SK-N-SH treated with all-trans-retinoic acid at 6 μM for 48 hours (cell line): ENCODE results near the gene SDK2.

Source experiments
- ATAC-seq: fragments of 200-7000 bp; cut with Tn5 transposase; 3 replicates; pipeline ENCODE4 v1.9.1; 2020; ENCODE audit warnings: mild to moderate bottlenecking, moderate library complexity
- ARNTL ChIP-seq: fragments of 450-650 bp; formaldehyde crosslinking; IDR thresholded peaks from 2 replicates; pipeline ENCODE4 v1.5.0; 2020; ENCODE audit warnings: low read depth, mild to moderate bottlenecking, moderate library complexity, borderline replicate concordance
- BACH2 ChIP-seq: fragments of 250-450 bp; sonication (Bioruptor Pico); IDR thresholded peaks from 2 replicates; pipeline ENCODE4 v1.9.0; 2021; ENCODE audit warnings: mild to moderate bottlenecking, borderline replicate concordance
- CSDC2 ChIP-seq: fragments of 250-450 bp; sonication (Bioruptor Pico); IDR thresholded peaks from 2 replicates; pipeline ENCODE4 v1.5.0; 2020; ENCODE audit warnings: mild to moderate bottlenecking, moderate library complexity
- ESRRG ChIP-seq: fragments of 250-450 bp; sonication (Bioruptor Pico); IDR thresholded peaks from 2 replicates; pipeline ENCODE4 v1.6.1; 2021; ENCODE audit warnings: mild to moderate bottlenecking
- GLIS3 ChIP-seq: fragments of 250-450 bp; sonication (Bioruptor Pico); IDR thresholded peaks from 2 replicates; pipeline ENCODE4 v1.5.0; 2020; ENCODE audit warnings: mild to moderate bottlenecking, moderate library complexity
- ISL1 ChIP-seq: fragments of 250-450 bp; sonication (Bioruptor Pico); IDR thresholded peaks from 2 replicates; pipeline ENCODE4 v2.1.2; 2022; ENCODE audit warnings: mild to moderate bottlenecking, moderate library complexity
- OSR1 ChIP-seq: fragments of 250-450 bp; sonication (Bioruptor Pico); IDR thresholded peaks from 2 replicates; pipeline ENCODE4 v1.8.0; 2022; ENCODE audit warnings: moderate library complexity, mild to moderate bottlenecking, inconsistent platforms
- PPARA ChIP-seq: fragments of 250-450 bp; sonication (Bioruptor Pico); IDR thresholded peaks from 2 replicates; pipeline ENCODE4 v1.5.0; 2020; ENCODE audit warnings: mild to moderate bottlenecking, borderline replicate concordance
- RARB ChIP-seq: fragments of 250-450 bp; sonication (Bioruptor Pico); IDR thresholded peaks from 2 replicates; pipeline ENCODE4 v1.8.0; 2021; ENCODE audit warnings: mild to moderate bottlenecking, moderate library complexity
- SNAI2 ChIP-seq: fragments of 250-450 bp; sonication (Bioruptor Pico); IDR thresholded peaks from 2 replicates; pipeline ENCODE4 v1.5.0; 2020; ENCODE audit warnings: mild to moderate bottlenecking, moderate library complexity
- TCF4 ChIP-seq: fragments of 250-450 bp; sonication (Bioruptor Pico); IDR thresholded peaks from 2 replicates; pipeline ENCODE4 v1.8.0; 2021; ENCODE audit warnings: mild to moderate bottlenecking, moderate library complexity, borderline replicate concordance
- TOX ChIP-seq: fragments of 250-450 bp; sonication (Bioruptor Pico); IDR thresholded peaks from 2 replicates; pipeline ENCODE4 v1.8.0; 2021; ENCODE audit warnings: mild to moderate bottlenecking, moderate library complexity, borderline replicate concordance
- ZC3H10 ChIP-seq: fragments of 250-450 bp; sonication (Bioruptor Pico); IDR thresholded peaks from 2 replicates; pipeline ENCODE4 v1.5.1; 2021; ENCODE audit warnings: mild to moderate bottlenecking, moderate library complexity
- ZFP3 ChIP-seq: fragments of 250-450 bp; sonication (Bioruptor Pico); IDR thresholded peaks from 2 replicates; pipeline ENCODE4 v1.5.0; 2020; ENCODE audit warnings: mild to moderate bottlenecking, moderate library complexity
- ZFP30 ChIP-seq: fragments of 450-650 bp; formaldehyde crosslinking; IDR thresholded peaks from 2 replicates; pipeline ENCODE4 v1.5.0; 2022; ENCODE audit warnings: mild to moderate bottlenecking, moderate library complexity
- ZNF565 ChIP-seq: fragments of 450-650 bp; formaldehyde crosslinking; conservative IDR thresholded peaks from 2 replicates; pipeline ENCODE4 v1.5.0; 2020; ENCODE audit warnings: low read depth, mild to moderate bottlenecking, moderate library complexity
- ZNF8 ChIP-seq: fragments of 450-650 bp; formaldehyde crosslinking; IDR thresholded peaks from 2 replicates; pipeline ENCODE4 v1.5.0; 2020; ENCODE audit warnings: mild to moderate bottlenecking, moderate library complexity
- TF ChIP-seq, protein P1 (sequence below): fragments of 250-450 bp; sonication (Bioruptor Pico); IDR thresholded peaks from 2 replicates; pipeline ENCODE4 v1.5.1; 2020; ENCODE audit warnings: low read depth, mild to moderate bottlenecking, moderate library complexity
- TF ChIP-seq, protein P2 (sequence below): fragments of 250-450 bp; sonication (Bioruptor Pico); IDR thresholded peaks from 2 replicates; pipeline ENCODE4 v1.8.0; 2021; ENCODE audit warnings: low read depth, mild to moderate bottlenecking, moderate library complexity, borderline replicate concordance
- TF ChIP-seq, protein P3 (sequence below): fragments of 250-450 bp; sonication (Bioruptor Pico); IDR thresholded peaks from 2 replicates; pipeline ENCODE4 v1.5.0; 2020; ENCODE audit warnings: mild to moderate bottlenecking, moderate library complexity

SDK2 gene

DNA sequence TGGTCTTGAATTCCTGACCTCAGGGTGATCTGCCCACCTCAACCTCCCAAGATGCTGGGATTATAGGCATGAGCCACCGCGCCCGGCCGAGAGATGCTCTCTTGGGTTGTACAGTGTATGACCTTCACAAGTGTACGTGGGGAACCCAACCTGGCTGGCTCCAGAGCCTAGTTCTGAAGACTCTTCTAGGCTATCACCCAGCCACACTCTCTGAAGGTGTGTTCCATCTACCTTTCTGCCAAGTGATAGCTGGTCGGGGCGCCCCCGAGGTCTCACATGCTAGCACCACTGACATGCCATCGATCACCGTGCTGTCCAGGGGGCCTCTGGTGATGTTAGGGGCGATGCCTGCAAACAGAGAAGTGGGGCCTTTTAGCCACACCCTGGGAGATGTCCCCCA, 210.7 kb downstream of the SDK2 start:
- no peak for ATAC-seq
- TF ChIP-seq ZNF565 = no peak
- TF ChIP-seq ARNTL (CRISPR knock-in tag) = no peak
- no peak for TF ChIP-seq OSR1 (CRISPR knock-in tag)
- no peak for TF ChIP-seq BACH2 (CRISPR knock-in tag)
- no peak for TF ChIP-seq TCF4 (CRISPR knock-in tag)
- no peak for TF ChIP-seq ESRRG

DNA sequence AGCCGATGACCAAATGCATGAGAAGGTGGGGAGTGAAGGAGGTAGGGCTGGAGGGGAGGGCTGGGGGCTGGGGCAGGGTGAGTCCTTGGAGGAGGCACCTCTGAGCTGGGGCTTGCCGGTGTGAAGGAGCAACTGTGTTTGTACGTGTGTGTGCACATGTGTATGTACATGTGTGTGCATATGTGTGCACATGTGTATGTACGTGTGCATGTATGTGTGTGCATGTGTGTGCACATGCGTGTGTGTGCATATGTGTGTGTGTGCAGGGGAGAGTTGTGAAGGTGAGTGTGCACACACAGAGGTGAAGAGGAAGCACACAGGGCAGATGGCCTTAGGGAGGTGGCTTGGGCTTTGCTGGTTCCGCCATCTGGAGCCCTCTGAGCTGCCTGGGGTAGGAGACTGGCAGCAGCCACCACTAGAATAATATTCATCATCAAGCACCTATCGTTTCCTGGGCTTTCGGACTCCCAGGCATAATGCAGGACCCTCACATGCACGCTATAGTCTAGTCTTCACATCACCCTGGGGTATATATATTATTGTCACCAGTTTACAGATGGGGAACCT, 211.5 kb downstream of the SDK2 start:
- TF ChIP-seq, protein P1, sequence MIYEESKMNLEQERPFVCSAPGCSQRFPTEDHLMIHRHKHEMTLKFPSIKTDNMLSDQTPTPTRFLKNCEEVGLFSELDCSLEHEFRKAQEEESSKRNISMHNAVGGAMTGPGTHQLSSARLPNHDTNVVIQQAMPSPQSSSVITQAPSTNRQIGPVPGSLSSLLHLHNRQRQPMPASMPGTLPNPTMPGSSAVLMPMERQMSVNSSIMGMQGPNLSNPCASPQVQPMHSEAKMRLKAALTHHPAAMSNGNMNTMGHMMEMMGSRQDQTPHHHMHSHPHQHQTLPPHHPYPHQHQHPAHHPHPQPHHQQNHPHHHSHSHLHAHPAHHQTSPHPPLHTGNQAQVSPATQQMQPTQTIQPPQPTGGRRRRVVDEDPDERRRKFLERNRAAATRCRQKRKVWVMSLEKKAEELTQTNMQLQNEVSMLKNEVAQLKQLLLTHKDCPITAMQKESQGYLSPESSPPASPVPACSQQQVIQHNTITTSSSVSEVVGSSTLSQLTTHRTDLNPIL = no peak
- TF ChIP-seq RARB (CRISPR knock-in tag) (no peak), SNAI2 (CRISPR knock-in tag) (no peak), ARNTL (CRISPR knock-in tag) (no peak), ZC3H10 (no peak), ZFP30 (CRISPR knock-in tag) (no peak), TOX (no peak), CSDC2 (no peak), ISL1 (CRISPR knock-in tag) (no peak), BACH2 (CRISPR knock-in tag) (no peak), OSR1 (CRISPR knock-in tag) (no peak), ZNF8 (no peak), PPARA (CRISPR knock-in tag) (no peak), ESRRG (no peak), TCF4 (CRISPR knock-in tag) (no peak), ZNF565 (no peak)
- TF ChIP-seq, protein P2, sequence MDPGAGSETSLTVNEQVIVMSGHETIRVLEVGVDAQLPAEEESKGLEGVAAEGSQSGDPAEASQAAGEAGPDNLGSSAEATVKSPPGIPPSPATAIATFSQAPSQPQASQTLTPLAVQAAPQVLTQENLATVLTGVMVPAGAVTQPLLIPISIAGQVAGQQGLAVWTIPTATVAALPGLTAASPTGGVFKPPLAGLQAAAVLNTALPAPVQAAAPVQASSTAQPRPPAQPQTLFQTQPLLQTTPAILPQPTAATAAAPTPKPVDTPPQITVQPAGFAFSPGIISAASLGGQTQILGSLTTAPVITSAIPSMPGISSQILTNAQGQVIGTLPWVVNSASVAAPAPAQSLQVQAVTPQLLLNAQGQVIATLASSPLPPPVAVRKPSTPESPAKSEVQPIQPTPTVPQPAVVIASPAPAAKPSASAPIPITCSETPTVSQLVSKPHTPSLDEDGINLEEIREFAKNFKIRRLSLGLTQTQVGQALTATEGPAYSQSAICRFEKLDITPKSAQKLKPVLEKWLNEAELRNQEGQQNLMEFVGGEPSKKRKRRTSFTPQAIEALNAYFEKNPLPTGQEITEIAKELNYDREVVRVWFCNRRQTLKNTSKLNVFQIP (CRISPR knock-in tag) = no peak
- TF ChIP-seq, protein P3, sequence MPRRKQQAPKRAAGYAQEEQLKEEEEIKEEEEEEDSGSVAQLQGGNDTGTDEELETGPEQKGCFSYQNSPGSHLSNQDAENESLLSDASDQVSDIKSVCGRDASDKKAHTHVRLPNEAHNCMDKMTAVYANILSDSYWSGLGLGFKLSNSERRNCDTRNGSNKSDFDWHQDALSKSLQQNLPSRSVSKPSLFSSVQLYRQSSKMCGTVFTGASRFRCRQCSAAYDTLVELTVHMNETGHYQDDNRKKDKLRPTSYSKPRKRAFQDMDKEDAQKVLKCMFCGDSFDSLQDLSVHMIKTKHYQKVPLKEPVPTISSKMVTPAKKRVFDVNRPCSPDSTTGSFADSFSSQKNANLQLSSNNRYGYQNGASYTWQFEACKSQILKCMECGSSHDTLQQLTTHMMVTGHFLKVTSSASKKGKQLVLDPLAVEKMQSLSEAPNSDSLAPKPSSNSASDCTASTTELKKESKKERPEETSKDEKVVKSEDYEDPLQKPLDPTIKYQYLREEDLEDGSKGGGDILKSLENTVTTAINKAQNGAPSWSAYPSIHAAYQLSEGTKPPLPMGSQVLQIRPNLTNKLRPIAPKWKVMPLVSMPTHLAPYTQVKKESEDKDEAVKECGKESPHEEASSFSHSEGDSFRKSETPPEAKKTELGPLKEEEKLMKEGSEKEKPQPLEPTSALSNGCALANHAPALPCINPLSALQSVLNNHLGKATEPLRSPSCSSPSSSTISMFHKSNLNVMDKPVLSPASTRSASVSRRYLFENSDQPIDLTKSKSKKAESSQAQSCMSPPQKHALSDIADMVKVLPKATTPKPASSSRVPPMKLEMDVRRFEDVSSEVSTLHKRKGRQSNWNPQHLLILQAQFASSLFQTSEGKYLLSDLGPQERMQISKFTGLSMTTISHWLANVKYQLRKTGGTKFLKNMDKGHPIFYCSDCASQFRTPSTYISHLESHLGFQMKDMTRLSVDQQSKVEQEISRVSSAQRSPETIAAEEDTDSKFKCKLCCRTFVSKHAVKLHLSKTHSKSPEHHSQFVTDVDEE (CRISPR knock-in tag) = no peak
- ATAC-seq = no peak

DNA sequence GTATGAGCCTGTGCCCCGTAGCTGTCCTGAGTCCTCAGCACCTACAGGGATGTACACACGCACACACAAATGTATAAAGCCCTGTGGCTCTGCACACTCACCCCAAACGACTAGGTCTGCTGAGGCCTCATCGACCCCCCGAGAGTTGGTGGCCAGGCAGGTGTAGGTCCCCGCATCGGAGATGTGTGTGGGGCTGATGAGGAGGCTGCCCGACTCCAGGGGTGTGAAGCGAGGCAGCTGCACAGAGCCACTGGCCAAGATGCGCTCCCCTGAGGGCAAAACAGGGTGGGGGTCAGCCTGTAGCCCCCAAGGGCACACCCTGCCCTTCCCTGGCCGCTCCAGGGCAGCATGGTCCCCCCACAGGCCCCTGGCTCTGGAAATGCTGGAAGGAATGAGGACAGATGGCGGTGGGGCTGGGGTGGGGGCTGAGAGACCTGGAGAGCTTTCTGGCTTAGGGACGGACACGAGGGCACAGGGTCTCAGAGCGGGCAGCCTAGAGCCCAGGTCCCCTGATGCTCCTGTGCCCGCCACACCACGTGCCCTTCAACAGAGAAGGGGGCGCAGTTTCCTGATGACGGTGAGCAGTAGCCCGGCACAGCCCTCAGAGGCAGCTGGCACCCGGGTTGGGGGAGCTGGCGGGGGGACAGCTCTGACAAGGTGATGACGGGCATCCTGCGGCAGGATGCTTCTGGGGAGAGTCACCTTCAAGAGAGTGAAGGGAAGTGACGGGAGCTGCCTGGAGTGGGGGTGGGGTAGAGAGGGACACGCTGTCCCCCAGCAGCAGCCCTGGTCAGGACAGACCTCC, 212.6 kb downstream of the SDK2 start:
- no peak for TF ChIP-seq BACH2 (CRISPR knock-in tag)
- no peak for TF ChIP-seq GLIS3 (CRISPR knock-in tag)
- no peak for TF ChIP-seq SNAI2 (CRISPR knock-in tag)
- TF ChIP-seq ZNF8 = no peak
- no peak for TF ChIP-seq OSR1 (CRISPR knock-in tag)
- TF ChIP-seq ISL1 (CRISPR knock-in tag) = no peak
- TF ChIP-seq, protein P1 = no peak
- TF ChIP-seq ZNF565 = no peak
- TF ChIP-seq ZFP3 (CRISPR knock-in tag) = no peak
- TF ChIP-seq, protein P2 (CRISPR knock-in tag) = no peak
- TF ChIP-seq ESRRG = no peak
- TF ChIP-seq ARNTL (CRISPR knock-in tag) = no peak
- no peak for TF ChIP-seq ZC3H10
- ATAC-seq = no peak
